Activated CD4-positive, alpha-beta T cell treated with anti-CD3 and anti-CD28 coated beads for 36 hours (primary cell): ENCODE measurements around the gene ARHGAP45. TPM values are rescaled to one million over a fixed set of nuclear protein-coding genes. Genes with fewer than 3 reads are reported as not detected.
A peak's percentile ranks its signal among the peaks of the same experiment; 100 is the strongest.

ENCODE experiments used
- ATAC-seq: fragments of 200-7000 bp; cut with Tn5 transposase; one replicate; pipeline ENCODE4 v1.10.0; 2021; ENCODE audit warnings: mild to moderate bottlenecking, moderate library complexity
- CTCF ChIA-PET: fragments of 350-600 bp; sonication (Branson Sonifier 250); formaldehyde crosslinking; loops from one replicate; lab custom pipeline; 2021; ENCODE audit warnings: antibody characterized with exemption; lab: Charles Lee
- POLR2A ChIA-PET: fragments of 350-600 bp; sonication (Branson Sonifier 250); formaldehyde crosslinking; loops from one replicate; lab custom pipeline; 2021; ENCODE audit warnings: antibody characterized with exemption, inconsistent platforms; lab: Charles Lee
- DNase-seq: peaks from one replicate; pipeline ENCODE4 v3.0.0-alpha.2; 2020
- H3K27ac Mint-ChIP-seq: one replicate; pipeline ENCODE4 v1.8.0; 2021; ENCODE audit warnings: mixed read lengths
- H3K27me3 Mint-ChIP-seq: one replicate; pipeline ENCODE4 v1.8.0; 2021; ENCODE audit warnings: mixed read lengths
- H3K36me3 Mint-ChIP-seq: one replicate; pipeline ENCODE4 v1.8.0; 2021; ENCODE audit warnings: low read depth, mixed read lengths
- H3K4me1 Mint-ChIP-seq: one replicate; pipeline ENCODE4 v1.8.0; 2021; ENCODE audit warnings: mixed read lengths
- H3K4me3 Mint-ChIP-seq: one replicate; pipeline ENCODE4 v1.8.0; 2021; ENCODE audit warnings: mild to moderate bottlenecking, moderate library complexity, mixed read lengths
- H3K9me3 Mint-ChIP-seq: one replicate; pipeline ENCODE4 v1.8.0; 2021; ENCODE audit warnings: low read depth, mixed read lengths
- intact Hi-C, 2 experiments: fragments of 100-400 bp; cut with DNase I in 1 of 2; cut with micrococcal nuclease in 1 of 2; formaldehyde crosslinking; loops; one replicate each; pipeline versions ENCODE4 v1.14.2 to v1.15.1; 2022 to 2024; cut with DNase I, micrococcal nuclease
- total RNA-seq, 2 experiments: library from RNA; stranded (reverse); gene quantifications; one replicate each; pipeline ENCODE4 v1.2.3, GENCODE V29; 2021

ARHGAP45 gene
- total RNA-seq, 2 experiments from 2014 or later: 107 to 137 TPM

DNA sequence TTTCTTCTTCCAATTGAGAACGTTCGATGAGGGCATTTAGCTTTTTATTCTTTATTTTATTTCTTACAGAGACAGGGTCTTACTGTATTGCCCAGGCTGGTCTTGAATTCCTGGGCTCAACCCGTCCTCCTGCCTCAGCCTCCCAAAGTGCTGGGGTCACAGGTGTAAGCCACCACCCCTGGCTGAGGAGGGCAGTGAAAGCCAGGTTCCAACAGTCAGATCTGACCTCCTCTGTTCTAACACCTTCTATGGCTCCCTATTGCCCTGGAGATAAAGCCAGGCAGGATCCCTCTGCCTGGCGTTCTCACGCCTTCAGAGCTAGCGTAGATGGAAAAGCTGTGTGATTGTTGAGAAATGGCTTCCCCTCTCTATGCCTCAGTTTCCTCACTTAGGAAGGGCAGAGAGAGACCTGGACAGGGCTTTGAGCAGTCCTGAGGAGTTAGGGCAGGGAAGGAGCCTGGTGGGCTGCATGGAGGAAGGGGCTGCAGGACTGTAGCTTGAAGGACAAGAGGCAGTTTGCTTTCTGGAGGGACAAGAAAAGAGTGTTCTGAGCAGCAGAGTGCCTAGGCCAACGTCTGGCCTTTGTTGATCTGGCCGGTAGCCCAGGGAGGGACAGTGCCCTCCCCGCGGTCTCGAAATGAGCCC is 5.5 kb downstream of the ARHGAP45 start:
- H3K27ac Mint-ChIP-seq: peak overlapping the region; percentile 33
- CTCF ChIA-PET: interaction anchor here (1.0 kb wide), 1 partner anchor 172 kb away, joined by 3 read pairs; no protein-coding TSS in a partner anchor
- ATAC-seq (no peak), DNase-seq (no peak)
- H3K36me3 Mint-ChIP-seq: peaks cover 59% of the 10 kb centered on the region
- peaks cover 59% of the 10 kb centered on the region for H3K4me1 Mint-ChIP-seq
- no peaks in the 10 kb centered on the region for H3K27me3 Mint-ChIP-seq
- POLR2A ChIA-PET: interaction anchor here (1.2 kb wide), 1 partner anchor 45 kb away, joined by 3 read pairs; no protein-coding TSS in a partner anchor
- H3K9me3 Mint-ChIP-seq: no peaks in the 10 kb centered on the region
- H3K4me3 Mint-ChIP-seq: no peak overlapping the region
- intact Hi-C loops: no loop called here

- Mint-ChIP-seq H3K27ac (no peak overlapping the region), H3K4me1 (peaks cover 68% of the 10 kb centered on the region), H3K27me3 (no peaks in the 10 kb centered on the region), H3K9me3 (no peaks in the 10 kb centered on the region), H3K4me3 (no peak overlapping the region), H3K36me3 (peaks cover 67% of the 10 kb centered on the region)
- intact Hi-C loops: no loop called here
- CTCF ChIA-PET: interaction anchor here (1.0 kb wide), 1 partner anchor 171 kb away, joined by 3 read pairs; no protein-coding TSS in a partner anchor
- ATAC-seq (no peak), DNase-seq (no peak)
- POLR2A ChIA-PET: interaction anchor here (1.2 kb wide), 1 partner anchor 46 kb away, joined by 3 read pairs; no protein-coding TSS in a partner anchor
Measured at GRCh38 chr19:1073063-1073955, 6.3 kb downstream of the ARHGAP45 start.

DNA sequence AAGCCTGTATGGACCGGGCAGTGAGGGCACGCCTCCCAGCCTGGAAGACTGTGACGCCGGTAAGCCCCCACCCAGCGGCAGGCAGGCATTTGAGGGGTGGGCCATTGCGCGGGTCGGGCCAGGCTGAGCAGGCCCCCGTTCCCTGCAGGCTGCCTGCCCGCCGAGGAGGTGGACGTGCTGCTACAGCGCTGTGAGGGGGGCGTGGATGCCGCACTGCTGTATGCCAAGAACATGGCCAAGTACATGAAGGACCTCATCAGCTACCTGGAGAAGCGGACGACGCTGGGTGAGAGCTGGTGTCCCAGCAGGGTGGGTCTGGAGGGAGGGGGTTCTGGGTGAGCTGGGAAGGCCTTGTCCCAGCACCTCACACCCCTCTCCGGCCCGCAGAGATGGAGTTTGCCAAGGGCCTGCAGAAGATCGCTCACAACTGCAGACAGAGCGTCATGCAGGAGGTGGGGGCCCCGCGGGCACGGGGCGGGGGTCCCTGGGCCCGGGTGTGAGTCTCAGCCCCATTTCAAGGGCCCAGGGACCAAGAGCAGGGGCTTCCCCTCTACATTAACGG is 7.1 kb downstream of the ARHGAP45 start:
- no peaks in the 10 kb centered on the region for H3K27me3 Mint-ChIP-seq
- POLR2A ChIA-PET: interaction anchor here (1.2 to 1.3 kb wide), 2 partner anchors 53 to 195 kb away, joined by 7 to 8 read pairs; partner anchors contain the start of genes CIRBP and RNU6-2
- H3K36me3 Mint-ChIP-seq: peaks cover 66% of the 10 kb centered on the region
- H3K9me3 Mint-ChIP-seq: no peaks in the 10 kb centered on the region
- intact Hi-C loops: no loop called here
- DNase-seq: no peak
- ATAC-seq: no peak
- peaks cover 63% of the 10 kb centered on the region for H3K4me1 Mint-ChIP-seq
- peak overlapping the region; percentile 47 for H3K4me3 Mint-ChIP-seq
- CTCF ChIA-PET: interaction anchor here (1.0 to 4.1 kb wide), 3 partner anchors 8 to 170 kb away, joined by 5 to 26 read pairs (median 6); partner anchors contain the start of gene ARHGAP45
- H3K27ac Mint-ChIP-seq: peak overlapping the region; percentile 13

DNA sequence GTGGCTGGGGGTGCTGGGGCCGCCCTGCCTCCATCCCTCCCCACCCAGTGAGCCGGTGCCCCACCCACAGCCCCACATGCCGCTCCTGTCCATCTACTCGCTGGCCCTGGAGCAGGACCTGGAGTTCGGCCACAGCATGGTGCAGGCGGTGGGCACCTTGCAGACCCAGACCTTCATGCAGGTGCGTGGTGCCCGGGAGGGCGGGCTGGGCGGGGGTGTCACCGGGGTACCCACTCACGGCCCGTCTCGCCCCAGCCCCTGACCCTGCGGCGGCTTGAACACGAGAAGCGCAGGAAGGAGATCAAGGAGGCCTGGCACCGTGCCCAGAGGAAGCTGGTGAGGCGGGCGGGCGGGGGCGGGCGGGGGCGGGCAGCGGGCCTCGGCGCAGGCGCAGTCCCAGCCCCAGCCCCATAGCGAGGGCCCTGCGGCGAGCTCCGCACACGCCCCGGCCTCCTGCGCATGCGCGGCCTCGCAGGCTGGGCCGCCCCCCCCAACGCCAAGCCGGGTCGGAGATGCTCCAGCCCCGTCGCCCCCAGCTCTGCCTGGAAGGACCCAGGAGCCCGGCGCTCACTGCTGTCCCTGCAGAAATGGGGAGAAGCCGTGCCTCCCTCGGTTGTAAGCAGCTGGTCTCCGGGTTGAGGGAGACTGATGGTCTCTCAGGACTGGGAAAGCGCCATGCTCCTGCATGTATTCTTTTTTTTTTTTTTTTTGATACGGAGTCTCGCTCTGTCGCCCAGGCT is 7.7 kb downstream of the ARHGAP45 start:
- Mint-ChIP-seq H3K36me3 (peaks cover 65% of the 10 kb centered on the region), H3K4me1 (peaks cover 63% of the 10 kb centered on the region)
- POLR2A ChIA-PET: interaction anchor here (0.5 to 1.3 kb wide), 3 partner anchors 53 to 199 kb away, joined by 5 to 8 read pairs (median 7); partner anchors contain the start of genes CIRBP and RNU6-2

GRCh38 chr19:1076046-1076386 is 9.0 kb downstream of the ARHGAP45 start:
- H3K27me3 Mint-ChIP-seq: no peaks in the 10 kb centered on the region
- POLR2A ChIA-PET: interaction anchor here (0.5 to 1.2 kb wide), 4 partner anchors 9 to 193 kb away, joined by 3 to 5 read pairs (median 4); partner anchors contain the start of genes ARHGAP45 and CIRBP
- peaks cover 71% of the 10 kb centered on the region for H3K4me1 Mint-ChIP-seq
- intact Hi-C loops: loop anchor here (2.0 kb wide), 3 partner anchors 19 to 173 kb away; partner anchors contain the start of genes MIDN (in 1 of the 2), POLR2E (in 1 of the 2), RNU6-2 (in 1 of the 2) and TMEM259 (in 1 of the 2)
- peaks cover 69% of the 10 kb centered on the region for H3K36me3 Mint-ChIP-seq
- ATAC-seq: no peak
- peak overlapping the region; percentile 84 for H3K27ac Mint-ChIP-seq
- no peak for DNase-seq
- CTCF ChIA-PET: interaction anchor here (0.7 to 4.1 kb wide), 7 partner anchors 10 to 1014 kb away, joined by 3 to 26 read pairs (median 3); partner anchors contain the start of genes ARHGAP45 and RNU6-2
- H3K9me3 Mint-ChIP-seq: no peaks in the 10 kb centered on the region
- peak overlapping the region; percentile 52 for H3K4me3 Mint-ChIP-seq

More for the DNA sequence above, 7.7 kb downstream of the ARHGAP45 start:
- no peaks in the 10 kb centered on the region for H3K9me3 Mint-ChIP-seq
- H3K4me3 Mint-ChIP-seq: peak overlapping the region; percentile 52
- DNase-seq (peak; percentile 93), ATAC-seq (peak; percentile 22)
- CTCF ChIA-PET: interaction anchor here (0.6 to 4.1 kb wide), 5 partner anchors 9 to 290 kb away, joined by 3 to 26 read pairs (median 5); partner anchors contain the start of gene ARHGAP45
- H3K27ac Mint-ChIP-seq: peak overlapping the region; percentile 84
- intact Hi-C loops: no loop called here
- H3K27me3 Mint-ChIP-seq: no peaks in the 10 kb centered on the region

DNA sequence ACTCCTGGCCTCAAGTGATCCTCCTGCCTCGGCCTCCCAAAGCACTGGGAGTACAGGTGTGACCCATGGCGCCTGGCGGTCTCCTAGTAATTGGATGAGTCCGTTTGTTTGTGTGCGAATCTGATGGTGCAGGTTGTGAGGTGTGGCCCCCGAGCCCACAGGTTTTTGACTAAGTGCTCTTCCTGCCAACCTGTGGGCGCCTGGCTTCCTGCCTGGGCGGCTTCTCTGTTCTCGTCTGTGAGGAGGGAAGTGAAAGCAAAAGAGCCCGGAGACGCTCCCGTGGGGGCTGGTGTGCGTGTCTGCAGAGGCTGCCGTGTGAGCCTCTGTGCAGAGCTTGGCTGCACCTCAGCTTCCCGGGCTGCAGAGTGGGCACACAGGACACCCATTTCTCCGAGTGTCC is 10.0 kb downstream of the ARHGAP45 start:
- Mint-ChIP-seq H3K27ac (peak overlapping the region; percentile 86), H3K4me3 (peak overlapping the region; percentile 71), H3K27me3 (no peaks in the 10 kb centered on the region), H3K4me1 (peaks cover 74% of the 10 kb centered on the region), H3K36me3 (peaks cover 72% of the 10 kb centered on the region), H3K9me3 (no peaks in the 10 kb centered on the region)
- POLR2A ChIA-PET: interaction anchor here (0.7 to 1.2 kb wide), 3 partner anchors 9 to 192 kb away, joined by 4 to 5 read pairs (median 4); partner anchors contain the start of genes ARHGAP45 and CIRBP
- peak; percentile 97 for DNase-seq
- peak; percentile 78 for ATAC-seq
- CTCF ChIA-PET: interaction anchor here (1.1 to 4.1 kb wide), 3 partner anchors 11 to 189 kb away, joined by 4 to 26 read pairs (median 6); partner anchors contain the start of gene ARHGAP45
- intact Hi-C loops: loop anchor here (1.0 to 2.0 kb wide), 10 partner anchors 9 to 172 kb away; partner anchors contain the start of genes RNU6-2 (in 2 of the 2), TMEM259 (in 2 of the 2), ARHGAP45 (in 1 of the 2) and MIDN (in 1 of the 2)

- intact Hi-C loops: no loop called here
- ChIA-PET CTCF (interaction anchor here (0.5 to 2.1 kb wide), 3 partner anchors 13 to 216 kb away, joined by 3 to 9 read pairs (median 8); partner anchors contain the start of gene ARHGAP45), POLR2A (interaction anchor here (1.0 to 1.8 kb wide), 4 partner anchors 12 to 172 kb away, joined by 3 to 8 read pairs (median 4); partner anchors contain the start of genes ARHGAP45 and RNU6-2)
- Mint-ChIP-seq H3K4me3 (peak overlapping the region; percentile 41), H3K27me3 (no peaks in the 10 kb centered on the region), H3K9me3 (no peaks in the 10 kb centered on the region), H3K4me1 (peaks cover 65% of the 10 kb centered on the region), H3K27ac (peak overlapping the region; percentile 47), H3K36me3 (peaks cover 68% of the 10 kb centered on the region)
- DNase-seq (peak; percentile 94), ATAC-seq (peak; percentile 18)
Measured at GRCh38 chr19:1079566-1080111, 12.7 kb downstream of the ARHGAP45 start.

GRCh38 chr19:1080360-1081161 is 13.6 kb downstream of the ARHGAP45 start:
- no peak overlapping the region for H3K27ac Mint-ChIP-seq
- peaks cover 72% of the 10 kb centered on the region for H3K36me3 Mint-ChIP-seq
- H3K4me1 Mint-ChIP-seq: peaks cover 69% of the 10 kb centered on the region
- ATAC-seq: no peak
- no peaks in the 10 kb centered on the region for H3K27me3 Mint-ChIP-seq
- H3K9me3 Mint-ChIP-seq: no peaks in the 10 kb centered on the region
- H3K4me3 Mint-ChIP-seq: no peak overlapping the region
- CTCF ChIA-PET: interaction anchor here (0.6 to 2.1 kb wide), 5 partner anchors 9 to 43 kb away, joined by 3 to 9 read pairs (median 4); partner anchors contain the start of gene ARHGAP45
- DNase-seq: no peak
- intact Hi-C loops: no loop called here
- POLR2A ChIA-PET: interaction anchor here (0.5 to 1.8 kb wide), 7 partner anchors 10 to 176 kb away, joined by 3 to 8 read pairs (median 4); partner anchors contain the start of genes ARHGAP45 and RNU6-2
